Breast epithelium (tissue), 4 donors: Measurements from ENCODE around the gene BCL2L12. TPM values are rescaled to one million over a fixed set of nuclear protein-coding genes. Genes with fewer than 3 reads are reported as not detected.

Source experiments
- DNase-seq, 2 donors: peaks; one replicate each; pipeline ENCODE4 v3.0.0-alpha.2; 2019; ENCODE audit warnings: low spot score in 2 of 2
- H3K27ac ChIP-seq, 2 donors: fragments of 200-600 bp; sonication (generic) in 1 of 2; one replicate each; pipeline ENCODE4 v1.5.1; 2016 to 2019; ENCODE audit warnings: mild to moderate bottlenecking in 1 of 2
- H3K27me3 ChIP-seq, 2 donors: fragments of 200-600 bp; sonication (generic) in 1 of 2; one replicate each; pipeline versions ENCODE4 v1.5.1 to v1.6.0; 2017 to 2019; ENCODE audit warnings: control low read depth in 1 of 2, mild to moderate bottlenecking in 1 of 2
- H3K36me3 ChIP-seq: fragments of 200-600 bp; one replicate; pipeline ENCODE4 v1.5.1; 2019
- H3K4me1 ChIP-seq, 2 donors: fragments of 200-600 bp; sonication (generic); one replicate each; pipeline ENCODE4 v1.5.1; 2016 to 2019; ENCODE audit warnings: control low read depth in 1 of 2
- H3K4me3 ChIP-seq, 3 donors: fragments of 200-600 bp; sonication (generic); 1 replicate in 2 of 3; 2 replicates in 1 of 3; pipeline ENCODE4 v1.5.1; 2016 to 2019; ENCODE audit warnings: mild to moderate bottlenecking in 3 of 3, moderate library complexity in 2 of 3
- H3K9me3 ChIP-seq, 2 donors: fragments of 200-600 bp; sonication (generic) in 1 of 2; one replicate each; pipeline ENCODE4 v1.5.1; 2016 to 2019; ENCODE audit warnings: control low read depth in 1 of 2
- POLR2A ChIP-seq: fragments of 450-650 bp; IDR thresholded peaks from one replicate; pipeline ENCODE4 v1.6.1; 2016; ENCODE audit warnings: antibody characterized with exemption, mild to moderate bottlenecking, moderate library complexity
- POLR2AphosphoS5 ChIP-seq, 3 donors: sonication (generic); formaldehyde crosslinking; IDR thresholded peaks; one replicate each; pipeline ENCODE4 v1.6.1; 2017; ENCODE audit warnings: antibody characterized with exemption in 3 of 3
- intact Hi-C: fragments of 100-400 bp; cut with DNase I; formaldehyde crosslinking; loops from one replicate; pipeline ENCODE4 v1.15.1; 2023; ENCODE audit warnings: low total_unique reads
- total RNA-seq, 3 donors: library from RNA; depleted of rRNA; stranded (reverse); fragments of >200 nt; gene quantifications; one replicate each; pipeline ENCODE4 v1.1.0, GENCODE V29; 2016
- TF ChIP-seq, protein P1 (sequence below), 3 donors: fragments of 450-650 bp; IDR thresholded peaks; one replicate each; pipeline ENCODE4 v1.5.1; 2016 to 2017; ENCODE audit warnings: antibody characterized with exemption in 3 of 3, mild to moderate bottlenecking in 3 of 3, moderate library complexity in 3 of 3

The BCL2L12 gene
- total RNA-seq, 3 donors from 2014 or later = 5.1 to 11.7 (median 8.5) TPM

GRCh38 chr19:49689133-49690078, 23.7 kb downstream of the BCL2L12 start, which contains the start of gene ADM5:
Gene ADM5, plus strand, starts transcription at chr19:49689594. Its CDS starts 244 bp downstream, at chr19:49689838.
- no peaks in the 10 kb centered on the region for H3K27me3 ChIP-seq
- intact Hi-C loops = no loop called here
- DNase-seq = peak; percentile 50 to 72

GRCh38 chr19:49690079-49690655, 24.4 kb downstream of the BCL2L12 start:
- Histone ChIP-seq H3K36me3 (no peaks in the 10 kb centered on the region), H3K4me3 (peak overlapping the region; percentile 46 to 75 (median 58)), H3K4me1 (peaks cover 0 to 6% of the 10 kb centered on the region in 2 donors), H3K27me3 (no peaks in the 10 kb centered on the region), H3K9me3 (no peaks in the 10 kb centered on the region), H3K27ac (peak overlapping the region; percentile 70 to 76)
- intact Hi-C loops = no loop called here
- no peak for DNase-seq
- TF ChIP-seq POLR2AphosphoS5 (IDR thresholded peaks at IDR 0.05) (no peak), POLR2A (no peak)
- TF ChIP-seq, protein P1, sequence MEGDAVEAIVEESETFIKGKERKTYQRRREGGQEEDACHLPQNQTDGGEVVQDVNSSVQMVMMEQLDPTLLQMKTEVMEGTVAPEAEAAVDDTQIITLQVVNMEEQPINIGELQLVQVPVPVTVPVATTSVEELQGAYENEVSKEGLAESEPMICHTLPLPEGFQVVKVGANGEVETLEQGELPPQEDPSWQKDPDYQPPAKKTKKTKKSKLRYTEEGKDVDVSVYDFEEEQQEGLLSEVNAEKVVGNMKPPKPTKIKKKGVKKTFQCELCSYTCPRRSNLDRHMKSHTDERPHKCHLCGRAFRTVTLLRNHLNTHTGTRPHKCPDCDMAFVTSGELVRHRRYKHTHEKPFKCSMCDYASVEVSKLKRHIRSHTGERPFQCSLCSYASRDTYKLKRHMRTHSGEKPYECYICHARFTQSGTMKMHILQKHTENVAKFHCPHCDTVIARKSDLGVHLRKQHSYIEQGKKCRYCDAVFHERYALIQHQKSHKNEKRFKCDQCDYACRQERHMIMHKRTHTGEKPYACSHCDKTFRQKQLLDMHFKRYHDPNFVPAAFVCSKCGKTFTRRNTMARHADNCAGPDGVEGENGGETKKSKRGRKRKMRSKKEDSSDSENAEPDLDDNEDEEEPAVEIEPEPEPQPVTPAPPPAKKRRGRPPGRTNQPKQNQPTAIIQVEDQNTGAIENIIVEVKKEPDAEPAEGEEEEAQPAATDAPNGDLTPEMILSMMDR (IDR thresholded peaks at IDR 0.05) = no peak

More at GRCh38 chr19:49689133-49690078, 23.7 kb downstream of the BCL2L12 start, which contains the start of gene ADM5:
- no peaks in the 10 kb centered on the region for H3K36me3 ChIP-seq
- H3K9me3 ChIP-seq = no peaks in the 10 kb centered on the region
- TF ChIP-seq, protein P1 (IDR thresholded peaks at IDR 0.05) = peak in 1 of 3 donors; percentile 31
- TF ChIP-seq POLR2AphosphoS5 (IDR thresholded peaks at IDR 0.05) = no peak
- peaks cover 0 to 6% of the 10 kb centered on the region in 2 donors for H3K4me1 ChIP-seq
- H3K27ac ChIP-seq = peak within 1 kb of the TSS; percentile 70 to 76
- H3K4me3 ChIP-seq = peak within 1 kb of the TSS; percentile 46 to 75 (median 58)

GRCh38 chr19:49690656-49691242, 25.0 kb downstream of the BCL2L12 start, which contains the start of gene CPT1C:
Gene CPT1C, plus strand, starts transcription at chr19:49691116. Its CDS starts 1,137 bp downstream, at chr19:49692253.
- Histone ChIP-seq H3K9me3 (no peaks in the 10 kb centered on the region), H3K36me3 (no peaks in the 10 kb centered on the region), H3K27ac (peak within 1 kb of the TSS; percentile 70 to 76), H3K4me3 (peak within 1 kb of the TSS; percentile 46 to 75 (median 58)), H3K4me1 (peaks cover 0 to 6% of the 10 kb centered on the region in 2 donors), H3K27me3 (no peaks in the 10 kb centered on the region)
- intact Hi-C loops = no loop called here
- DNase-seq = peak; percentile 74 to 83
- TF ChIP-seq, protein P1 (IDR thresholded peaks at IDR 0.05) = no peak
- TF ChIP-seq POLR2AphosphoS5 (IDR thresholded peaks at IDR 0.05) = peak; percentile 27 to 61 (median 28)
- no peak for TF ChIP-seq POLR2A

DNA sequence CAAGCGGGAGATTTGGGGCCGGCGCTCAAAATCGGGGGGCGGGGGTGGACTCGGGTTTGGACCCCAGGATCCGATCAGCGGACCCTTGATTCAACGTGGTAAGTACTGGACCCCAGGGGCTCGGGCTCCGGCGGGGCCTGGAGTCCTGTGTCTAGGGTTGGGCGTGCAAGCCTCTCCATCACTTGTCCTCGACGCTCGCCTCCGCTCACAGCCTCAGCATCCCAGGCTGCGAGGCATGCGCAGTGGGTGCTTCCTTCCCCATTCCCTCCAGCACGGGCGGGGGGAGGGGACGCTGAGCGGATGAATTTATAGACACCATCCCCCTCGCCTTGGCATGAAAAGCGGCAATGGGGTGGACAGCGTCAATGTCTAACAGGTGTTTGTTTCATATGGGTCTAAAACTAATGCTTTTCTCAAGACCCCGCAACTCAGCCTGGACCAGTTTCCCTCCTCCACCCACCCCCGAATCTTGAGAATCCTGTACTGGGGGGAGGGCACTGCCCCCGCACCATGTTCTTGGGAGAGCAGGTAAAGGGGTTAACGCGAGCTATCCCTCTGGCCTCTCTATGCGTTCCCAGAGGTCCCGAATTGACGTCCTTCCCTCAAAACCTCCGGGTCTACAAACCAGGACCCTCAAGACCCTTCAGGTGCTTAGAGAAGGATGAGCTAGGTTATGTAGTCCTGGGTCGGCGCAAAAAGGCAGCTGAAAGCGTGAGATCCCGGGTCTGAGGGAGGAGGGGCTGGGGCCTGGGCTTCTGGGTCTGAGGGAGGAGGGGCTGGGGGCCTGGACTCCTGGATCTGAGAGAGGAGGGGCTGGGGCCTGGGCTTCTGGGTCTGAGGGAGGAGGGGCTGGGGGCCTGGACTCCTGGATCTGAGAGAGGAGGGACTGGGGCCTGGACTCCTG, 25.8 kb downstream of the BCL2L12 start:
- peak overlapping the region in 1 of 2 donors; percentile 70 for H3K27ac ChIP-seq
- no peak for DNase-seq
- H3K36me3 ChIP-seq = no peaks in the 10 kb centered on the region
- intact Hi-C loops = no loop called here
- H3K9me3 ChIP-seq = no peaks in the 10 kb centered on the region
- H3K4me1 ChIP-seq = peaks cover 0 to 6% of the 10 kb centered on the region in 2 donors
- peak overlapping the region; percentile 46 to 75 (median 58) for H3K4me3 ChIP-seq
- no peaks in the 10 kb centered on the region for H3K27me3 ChIP-seq
- TF ChIP-seq, protein P1 (IDR thresholded peaks at IDR 0.05) = no peak
- TF ChIP-seq POLR2AphosphoS5 (IDR thresholded peaks at IDR 0.05) (no peak), POLR2A (no peak)
